Neural progenitor cell (in vitro differentiated cells): ENCODE data around the gene PANK3. TPM values are rescaled to one million over a fixed set of nuclear protein-coding genes. Genes with fewer than 3 reads are reported as not detected.
A peak's percentile ranks its signal among the peaks of the same experiment; 100 is the strongest.

Experiments
- DNase-seq: peaks from one replicate; pipeline ENCODE4 v3.0.0-alpha.2; 2016; ENCODE audit warnings: low spot score
- H2AFZ ChIP-seq: fragments of 200-600 bp; sonication (generic); replicated peaks from 2 replicates; pipeline ENCODE4 v1.6.1; 2016; ENCODE audit warnings: antibody characterized with exemption
- H3F3A ChIP-seq: fragments of 200-600 bp; sonication (generic); 2 replicates; pipeline ENCODE4 v1.6.1; 2016; ENCODE audit warnings: antibody characterized with exemption, low read depth
- H3K27ac ChIP-seq: fragments of 200-600 bp; sonication (generic); 2 replicates; pipeline ENCODE4 v1.5.1; 2016; ENCODE audit warnings: mild to moderate bottlenecking
- H3K27me3 ChIP-seq: fragments of 200-600 bp; sonication (generic); 2 replicates; pipeline ENCODE4 v1.6.1; 2016; ENCODE audit warnings: mild to moderate bottlenecking, moderate library complexity
- H3K36me3 ChIP-seq: fragments of 200-600 bp; sonication (generic); 2 replicates; pipeline ENCODE4 v1.5.1; 2016
- H3K4me1 ChIP-seq: fragments of 200-600 bp; sonication (generic); 2 replicates; pipeline ENCODE4 v1.6.1; 2016; ENCODE audit warnings: mixed run types
- H3K4me2 ChIP-seq: fragments of 200-600 bp; sonication (generic); 2 replicates; pipeline ENCODE4 v1.6.1; 2016
- H3K4me3 ChIP-seq: fragments of 200-600 bp; sonication (generic); 2 replicates; pipeline ENCODE4 v1.5.1; 2016
- H3K79me2 ChIP-seq: fragments of 200-600 bp; sonication (generic); 2 replicates; pipeline ENCODE4 v1.6.1; 2016; ENCODE audit warnings: low read depth
- H3K9ac ChIP-seq: fragments of 200-600 bp; sonication (generic); 2 replicates; pipeline ENCODE4 v1.6.1; 2016
- H3K9me3 ChIP-seq: fragments of 200-600 bp; sonication (generic); 2 replicates; pipeline ENCODE4 v1.5.1; 2016; ENCODE audit warnings: low read depth
- H4K20me1 ChIP-seq: fragments of 200-600 bp; sonication (generic); 2 replicates; pipeline ENCODE4 v1.6.1; 2016; ENCODE audit warnings: low read depth
- H3K27ac Mint-ChIP-seq: 3 replicates; pipeline ENCODE4 v1.8.0; 2021; ENCODE audit warnings: mixed read lengths
- H3K27me3 Mint-ChIP-seq: 2 replicates; pipeline ENCODE4 v1.8.0; 2022; ENCODE audit warnings: low read depth, mild to moderate bottlenecking, inconsistent platforms, moderate library complexity, mixed read lengths; ENCODE audit not compliant: insufficient read depth
- H3K36me3 Mint-ChIP-seq: 3 replicates; pipeline ENCODE4 v1.8.0; 2021; ENCODE audit warnings: mixed read lengths
- H3K4me1 Mint-ChIP-seq: 3 replicates; pipeline ENCODE4 v1.8.0; 2021; ENCODE audit warnings: mixed read lengths
- H3K4me3 Mint-ChIP-seq: 3 replicates; pipeline ENCODE4 v1.8.0; 2021; ENCODE audit warnings: mild to moderate bottlenecking, moderate library complexity, mixed read lengths
- H3K9me3 Mint-ChIP-seq: 3 replicates; pipeline ENCODE4 v1.8.0; 2020; ENCODE audit warnings: mixed read lengths
- CTCF ChIP-seq: fragments of 200-600 bp; sonication (generic); IDR thresholded peaks from 2 replicates; pipeline ENCODE4 v1.5.1; 2017; ENCODE audit warnings: antibody characterized with exemption, mild to moderate bottlenecking
- EZH2 ChIP-seq: fragments of 200-600 bp; sonication (generic); IDR thresholded peaks from 2 replicates; pipeline ENCODE4 v1.6.1; 2017; ENCODE audit warnings: antibody characterized with exemption, mild to moderate bottlenecking, moderate library complexity
- EZH2phosphoT487 ChIP-seq: fragments of 200-600 bp; sonication (generic); IDR thresholded peaks from 2 replicates; pipeline ENCODE4 v1.6.1; 2017; ENCODE audit warnings: antibody characterized with exemption
- total RNA-seq: library from RNA; depleted of rRNA; stranded (reverse); fragments of >200 nt; gene quantifications from 2 replicates; pipeline ENCODE4 v1.2.3, GENCODE V29; 2015; ENCODE audit warnings: low replicate concordance

The PANK3 gene
- total RNA-seq, 1 donor from 2014 or later: 117 TPM

DNA sequence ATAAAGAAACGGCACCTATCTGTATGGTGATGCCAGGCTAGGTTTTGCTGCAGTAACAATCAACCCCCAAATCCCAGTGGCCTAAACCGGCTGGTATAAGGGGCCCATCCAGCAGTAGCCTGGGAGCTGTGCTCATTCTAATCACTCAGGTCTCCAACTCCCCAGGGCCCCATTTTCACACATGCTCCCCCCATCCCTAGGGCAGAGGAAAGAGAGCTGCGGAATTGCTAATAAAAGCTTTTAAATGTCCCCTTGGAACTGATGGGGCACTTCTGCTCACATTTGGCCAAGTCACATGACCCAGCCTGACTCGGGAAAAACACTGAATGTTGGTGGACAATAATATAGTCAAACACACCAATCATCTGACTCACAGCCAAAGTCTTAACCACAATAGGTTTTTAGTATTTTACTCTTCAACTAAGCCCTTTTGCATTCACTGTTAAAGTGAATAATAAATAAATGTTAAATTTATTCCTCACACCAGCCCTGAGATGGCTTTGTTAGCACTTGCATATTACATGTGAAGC is 48.5 kb downstream of the PANK3 start:
- H3K27me3 ChIP-seq: peaks cover 33% of the 10 kb centered on the region
- H3K27ac ChIP-seq: no peak overlapping the region
- H3K4me3 ChIP-seq: no peak overlapping the region
- no peaks in the 10 kb centered on the region for H3K79me2 ChIP-seq
- Mint-ChIP-seq H3K4me3 (peak overlapping the region; percentile 82), H3K27ac (no peak overlapping the region), H3K9me3 (peaks cover 2% of the 10 kb centered on the region), H3K4me1 (peaks cover 14% of the 10 kb centered on the region), H3K36me3 (no peaks in the 10 kb centered on the region), H3K27me3 (peaks cover 13% of the 10 kb centered on the region)
- DNase-seq: no peak
- H2AFZ ChIP-seq: no peak overlapping the region
- no peaks in the 10 kb centered on the region for H3K36me3 ChIP-seq
- H3K4me2 ChIP-seq: peak overlapping the region; percentile 19
- peaks cover 24% of the 10 kb centered on the region for H3K4me1 ChIP-seq
- TF ChIP-seq EZH2: no peak
- TF ChIP-seq CTCF: no peak
- TF ChIP-seq EZH2phosphoT487: no peak
- no peak overlapping the region for H3K9ac ChIP-seq
- H3K9me3 ChIP-seq: no peaks in the 10 kb centered on the region
- peaks cover 10% of the 10 kb centered on the region for H3F3A ChIP-seq
- peaks cover 43% of the 10 kb centered on the region for H4K20me1 ChIP-seq

DNA sequence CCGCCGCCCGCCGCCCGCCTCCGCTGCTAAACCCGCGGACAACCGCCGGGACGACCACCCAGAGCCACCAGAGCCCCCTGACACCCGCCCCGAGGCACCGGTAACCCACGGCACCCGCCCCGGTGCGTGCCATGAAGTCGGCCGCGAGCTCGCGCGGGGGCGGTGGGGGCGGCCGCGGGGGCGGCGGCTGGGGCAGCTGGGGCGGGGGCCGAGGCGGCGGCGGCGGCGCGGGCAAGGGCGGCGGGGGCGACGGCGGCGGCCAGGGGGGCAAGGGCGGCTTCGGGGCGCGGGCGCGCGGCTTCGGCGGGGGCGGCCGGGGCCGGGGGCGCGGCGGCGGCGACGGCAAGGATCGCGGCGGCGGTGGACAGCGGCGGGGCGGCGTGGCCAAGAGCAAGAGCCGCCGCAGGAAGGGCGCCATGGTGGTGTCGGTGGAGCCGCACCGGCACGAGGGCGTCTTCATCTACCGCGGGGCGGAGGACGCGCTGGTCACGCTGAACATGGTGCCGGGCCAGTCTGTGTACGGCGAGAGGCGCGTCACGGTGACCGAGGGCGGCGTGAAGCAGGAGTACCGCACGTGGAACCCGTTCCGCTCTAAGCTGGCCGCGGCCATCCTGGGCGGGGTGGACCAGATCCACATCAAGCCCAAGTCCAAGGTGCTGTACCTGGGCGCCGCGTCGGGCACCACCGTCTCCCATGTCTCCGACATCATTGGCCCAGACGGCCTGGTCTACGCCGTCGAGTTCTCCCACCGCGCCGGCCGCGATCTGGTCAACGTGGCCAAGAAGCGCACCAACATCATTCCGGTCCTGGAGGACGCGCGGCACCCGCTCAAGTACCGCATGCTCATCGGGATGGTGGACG is 49.6 kb downstream of the PANK3 start:
- Histone ChIP-seq H4K20me1 (peaks cover 43% of the 10 kb centered on the region), H3K36me3 (no peaks in the 10 kb centered on the region), H3K4me2 (peak overlapping the region; percentile 92), H3K9me3 (no peaks in the 10 kb centered on the region), H3K27me3 (peaks cover 33% of the 10 kb centered on the region), H3K4me1 (peaks cover 24% of the 10 kb centered on the region), H3F3A (peaks cover 10% of the 10 kb centered on the region), H3K9ac (no peak overlapping the region), H3K4me3 (peak overlapping the region; percentile 58), H2AFZ (no peak overlapping the region), H3K79me2 (no peaks in the 10 kb centered on the region), H3K27ac (no peak overlapping the region)
- peak; percentile 47 for DNase-seq
- Mint-ChIP-seq H3K27ac (no peak overlapping the region), H3K36me3 (no peaks in the 10 kb centered on the region), H3K9me3 (peaks cover 2% of the 10 kb centered on the region), H3K4me1 (peaks cover 14% of the 10 kb centered on the region), H3K4me3 (peak overlapping the region; percentile 82), H3K27me3 (peaks cover 13% of the 10 kb centered on the region)
- peak; percentile 24 for TF ChIP-seq EZH2phosphoT487
- no peak for TF ChIP-seq CTCF
- TF ChIP-seq EZH2: no peak

- Mint-ChIP-seq H3K4me1 (peaks cover 14% of the 10 kb centered on the region), H3K9me3 (peaks cover 2% of the 10 kb centered on the region), H3K36me3 (no peaks in the 10 kb centered on the region), H3K4me3 (peak within 1 kb of the TSS; percentile 87), H3K27ac (no peak within 1 kb of the TSS), H3K27me3 (peaks cover 13% of the 10 kb centered on the region)
- no peaks in the 10 kb centered on the region for H3K36me3 ChIP-seq
- peak; percentile 90 for DNase-seq
- H3K4me2 ChIP-seq: peak within 1 kb of the TSS; percentile 92
- H3K4me3 ChIP-seq: peak within 1 kb of the TSS; percentile 58
- peaks cover 24% of the 10 kb centered on the region for H3K4me1 ChIP-seq
- no peak within 1 kb of the TSS for H3K9ac ChIP-seq
- no peak within 1 kb of the TSS for H3K27ac ChIP-seq
- H3K9me3 ChIP-seq: no peaks in the 10 kb centered on the region
- H3F3A ChIP-seq: peaks cover 10% of the 10 kb centered on the region
- no peaks in the 10 kb centered on the region for H3K79me2 ChIP-seq
- H4K20me1 ChIP-seq: peaks cover 43% of the 10 kb centered on the region
- H3K27me3 ChIP-seq: peaks cover 33% of the 10 kb centered on the region
- TF ChIP-seq EZH2 (peak; percentile 65), EZH2phosphoT487 (peak; percentile 51), CTCF (no peak)
- H2AFZ ChIP-seq: no peak within 1 kb of the TSS
These were observed 50.4 kb downstream of the PANK3 start, which contains the start of gene FBLL1 for GRCh38 chr5:168528521-168529373. Gene FBLL1, plus strand, starts transcription at chr5:168529305. Its CDS starts 200 bp downstream, at chr5:168529505.
